ENCODE measurements around the gene ZNF723. TPM values are rescaled to one million over a fixed set of nuclear protein-coding genes. Genes with fewer than 3 reads are reported as not detected.
A peak's percentile ranks its signal among the peaks of the same experiment; 100 is the strongest.
"Not testable (repeated sequence)": the region's sequence is repeated elsewhere in the genome, so short reads cannot be mapped to it uniquely, and the experiment has no call there.

Gene ZNF723
- total RNA-seq = not detected
- polyA plus RNA-seq = not detected
- long read RNA-seq, donor 1 = 0 reads
- long read RNA-seq, donor 2 = 0 reads

DNA sequence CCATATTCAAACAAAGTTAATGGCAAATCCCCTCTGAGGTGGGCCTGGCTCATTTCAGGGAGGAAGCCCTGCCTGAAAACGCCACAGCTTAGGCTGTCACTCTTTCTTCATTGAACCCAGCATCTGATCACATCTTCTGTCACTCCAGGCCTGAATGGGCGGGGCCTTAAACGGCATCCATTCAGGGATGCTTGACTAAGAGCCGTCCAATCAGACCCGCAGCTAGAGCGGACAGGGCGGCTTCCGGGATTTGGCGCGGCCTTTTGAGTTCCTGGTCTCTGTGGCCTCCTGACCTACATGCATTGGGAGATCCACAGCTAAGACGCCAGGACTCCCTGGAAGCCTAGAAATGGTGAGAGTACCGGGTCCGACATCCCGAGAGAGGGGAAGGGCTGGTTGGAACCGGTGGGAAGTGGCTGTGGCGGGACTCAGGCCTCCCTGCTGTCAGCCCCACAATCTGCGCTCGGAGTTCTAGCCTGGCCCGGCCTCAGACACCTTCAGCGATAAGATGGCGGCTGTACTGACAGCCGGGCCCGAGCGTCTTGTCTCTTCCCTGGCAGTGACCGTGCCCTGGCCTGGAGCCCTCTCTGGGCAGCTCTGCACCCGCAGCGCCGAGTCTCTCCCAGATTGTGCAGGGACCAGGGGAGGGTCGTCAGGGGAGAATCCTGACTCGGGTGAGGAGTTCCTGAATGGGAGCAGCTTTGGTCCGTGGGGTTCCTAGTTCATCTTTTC lies at the start of gene ZNF723:
TSS of gene ZNF723 (plus strand) at position 261 of the 732 bp plus-strand sequence. CDS start at position 350, 89 bp downstream.
- 13 to 18% (median 17%) methylated on average over 31 of the region's 31 CpGs for WGBS, 5 donors
- intact Hi-C loops (cut with DNase I; ENCODE audit: low total_unique reads) = no loop called here
- TF ChIP-seq, protein P1, sequence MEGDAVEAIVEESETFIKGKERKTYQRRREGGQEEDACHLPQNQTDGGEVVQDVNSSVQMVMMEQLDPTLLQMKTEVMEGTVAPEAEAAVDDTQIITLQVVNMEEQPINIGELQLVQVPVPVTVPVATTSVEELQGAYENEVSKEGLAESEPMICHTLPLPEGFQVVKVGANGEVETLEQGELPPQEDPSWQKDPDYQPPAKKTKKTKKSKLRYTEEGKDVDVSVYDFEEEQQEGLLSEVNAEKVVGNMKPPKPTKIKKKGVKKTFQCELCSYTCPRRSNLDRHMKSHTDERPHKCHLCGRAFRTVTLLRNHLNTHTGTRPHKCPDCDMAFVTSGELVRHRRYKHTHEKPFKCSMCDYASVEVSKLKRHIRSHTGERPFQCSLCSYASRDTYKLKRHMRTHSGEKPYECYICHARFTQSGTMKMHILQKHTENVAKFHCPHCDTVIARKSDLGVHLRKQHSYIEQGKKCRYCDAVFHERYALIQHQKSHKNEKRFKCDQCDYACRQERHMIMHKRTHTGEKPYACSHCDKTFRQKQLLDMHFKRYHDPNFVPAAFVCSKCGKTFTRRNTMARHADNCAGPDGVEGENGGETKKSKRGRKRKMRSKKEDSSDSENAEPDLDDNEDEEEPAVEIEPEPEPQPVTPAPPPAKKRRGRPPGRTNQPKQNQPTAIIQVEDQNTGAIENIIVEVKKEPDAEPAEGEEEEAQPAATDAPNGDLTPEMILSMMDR (IDR thresholded peaks at IDR 0.05 in 8 of 11, conservative IDR thresholded peaks at IDR 0.05 in 3 of 11) = no peak
- no peak for TF ChIP-seq POLR2A (IDR thresholded peaks at IDR 0.05)
- TF ChIP-seq POLR2AphosphoS5 (IDR thresholded peaks at IDR 0.05) = no peak
- Histone ChIP-seq H3K36me3 (no peaks in the 10 kb centered on the region), H3K27ac (no peak within 1 kb of the TSS), H3K4me1 (no peaks in the 10 kb centered on the region), H3K9me3 (peaks cover 0 to 100% (median 90%) of the 10 kb centered on the region in 8 donors), H3K4me3 (peak within 1 kb of the TSS in 1 of 8 donors; percentile 2), H3K27me3 (replicated peaks in 1 of 7) (no peaks in the 10 kb centered on the region)
- DNase-seq = no peak

GRCh38 chr19:22783651-22784410 lies 48.3 kb upstream of the ZNF723 start, which contains the start of gene ZNF99:
TSS of gene ZNF99 (minus strand) at chr19:22784151. CDS start at chr19:22784016, 135 bp downstream.
- peak within 1 kb of the TSS in 1 of 8 donors; percentile 32 for H3K27ac ChIP-seq
- WGBS, 5 donors = 5 to 12% (median 10%) methylated on average over 17 to 36 of the region's 36 CpGs
- intact Hi-C loops (cut with DNase I; ENCODE audit: low total_unique reads) = no loop called here
- no peak for DNase-seq
- peak within 1 kb of the TSS; percentile 23 to 62 (median 28) for H3K4me3 ChIP-seq
- H3K4me1 ChIP-seq = no peaks in the 10 kb centered on the region
- peaks cover 0 to 88% (median 43%) of the 10 kb centered on the region in 8 donors for H3K9me3 ChIP-seq
- no peaks in the 10 kb centered on the region for H3K36me3 ChIP-seq
- peaks cover 0 to 8% (median 0%) of the 10 kb centered on the region in 7 donors for H3K27me3 ChIP-seq (replicated peaks in 1 of 7)
- TF ChIP-seq POLR2A (IDR thresholded peaks at IDR 0.05) (no peak), POLR2AphosphoS5 (IDR thresholded peaks at IDR 0.05) (no peak)
- TF ChIP-seq, protein P1 (IDR thresholded peaks at IDR 0.05 in 8 of 11, conservative IDR thresholded peaks at IDR 0.05 in 3 of 11) = no peak

GRCh38 chr19:22792863-22793262 lies 39.2 kb upstream of the ZNF723 start:
- DNase-seq; intact Hi-C loops (cut with DNase I; ENCODE audit: low total_unique reads); H3K36me3 ChIP-seq; H3K27me3 ChIP-seq (replicated peaks in 1 of 7); H3K27ac ChIP-seq; H3K4me1 ChIP-seq; H3K4me3 ChIP-seq: not testable (repeated sequence)
- 88 to 95% (median 95%) methylated on average over 4 of the region's 4 CpGs for WGBS, 5 donors
- H3K9me3 ChIP-seq = peaks cover 0 to 92% (median 71%) of the 10 kb centered on the region in 8 donors

- Histone ChIP-seq H3K36me3 (no peaks in the 10 kb centered on the region), H3K27me3 (replicated peaks in 1 of 7) (no peaks in the 10 kb centered on the region), H3K27ac (no peak overlapping the region), H3K4me1 (no peaks in the 10 kb centered on the region), H3K9me3 (peaks cover 0 to 100% (median 80%) of the 10 kb centered on the region in 8 donors), H3K4me3 (no peak overlapping the region)
- TF ChIP-seq POLR2AphosphoS5 (IDR thresholded peaks at IDR 0.05) = no peak
- TF ChIP-seq, protein P1 (IDR thresholded peaks at IDR 0.05 in 8 of 11, conservative IDR thresholded peaks at IDR 0.05 in 3 of 11) = no peak
- no peak for TF ChIP-seq POLR2A (IDR thresholded peaks at IDR 0.05)
- DNase-seq = no peak
- intact Hi-C loops (cut with DNase I; ENCODE audit: low total_unique reads) = no loop called here
- WGBS, 5 donors = 38 to 57% (median 52%) methylated on average over 5 of the region's 5 CpGs
These were observed 35.1 kb upstream of the ZNF723 start for GRCh38 chr19:22797040-22797439.
